ENCODE data around the gene RIMBP2.
A peak's percentile ranks its signal among the peaks of the same experiment; 100 is the strongest.

RIMBP2 gene

DNA sequence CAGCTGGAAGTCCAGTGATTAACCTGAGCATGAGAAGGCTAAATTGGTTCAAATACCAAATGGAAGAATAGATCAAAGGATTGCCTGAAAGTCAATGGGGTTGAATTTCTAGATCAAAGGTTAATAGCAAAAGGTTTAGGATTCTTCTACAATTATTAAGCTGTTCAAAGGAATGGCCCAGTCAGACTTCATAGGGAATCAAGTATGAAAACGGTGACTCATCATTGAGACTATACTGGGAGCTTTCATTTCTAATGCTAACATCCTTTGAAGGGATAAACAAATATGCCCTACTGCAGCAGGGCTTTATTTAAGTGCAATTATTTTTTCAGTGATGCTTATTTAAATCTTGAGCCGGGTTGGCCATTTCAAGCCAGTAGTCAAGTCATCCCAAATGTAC, 152.8 kb downstream of the RIMBP2 start:
- DNase-seq: no peak

DNA sequence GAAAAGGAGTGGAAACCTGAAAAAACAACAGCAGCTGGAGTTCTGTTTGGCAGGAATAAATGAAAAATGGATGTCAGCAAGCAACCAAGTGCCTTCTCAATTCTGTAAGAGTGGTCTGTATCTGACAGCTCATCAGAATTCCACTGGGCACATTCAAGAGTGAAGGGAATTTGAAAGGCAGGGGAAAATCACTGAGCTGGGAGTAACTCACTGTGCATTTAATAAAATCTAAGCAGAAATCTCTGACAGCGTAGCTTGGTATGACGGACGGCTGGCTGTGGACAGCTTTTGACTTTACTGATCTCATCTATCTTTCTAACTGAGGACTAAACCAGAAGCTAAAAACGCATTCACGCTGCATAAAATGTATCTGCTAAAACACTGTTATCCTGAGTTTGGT, 153.4 kb downstream of the RIMBP2 start:
- no peak for DNase-seq

DNA sequence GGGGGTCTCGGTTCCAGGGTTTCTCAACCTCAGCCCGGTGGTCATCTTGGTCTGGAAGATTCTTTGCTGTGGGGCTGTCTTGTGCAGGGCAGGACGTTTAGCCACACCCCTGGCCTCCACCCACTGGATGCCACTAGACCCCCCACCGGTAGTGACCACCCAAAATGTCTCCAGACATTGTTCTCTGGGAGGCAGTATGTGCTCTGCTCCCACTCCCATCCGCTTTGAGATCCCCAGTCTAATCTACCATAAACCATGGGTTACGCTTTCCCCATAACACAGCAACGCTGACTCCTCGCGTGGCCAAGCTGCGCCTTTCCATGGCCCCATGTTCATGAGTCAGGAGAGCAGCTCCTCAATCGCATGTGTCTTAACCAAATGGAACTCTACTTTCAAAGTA, 155.8 kb downstream of the RIMBP2 start:
- DNase-seq: no peak

DNA sequence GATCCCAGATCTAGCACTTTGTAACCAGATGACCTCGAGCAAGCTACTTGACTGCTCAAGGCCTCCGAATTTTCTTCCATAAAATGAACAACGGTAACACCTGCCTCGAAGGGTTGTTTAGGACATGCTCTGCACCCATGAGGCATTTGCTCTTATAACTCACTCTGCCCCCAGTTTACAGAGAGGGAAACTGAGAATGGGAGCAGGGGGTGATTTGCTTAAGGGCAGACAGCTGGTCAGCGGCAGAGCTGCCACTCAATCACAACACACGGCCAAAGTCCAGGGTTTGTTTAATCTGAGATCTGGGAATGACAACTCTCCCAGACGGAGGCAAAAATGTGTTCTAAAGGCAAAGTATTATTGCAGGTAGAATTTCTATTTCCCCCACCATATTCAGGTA, 156.3 kb downstream of the RIMBP2 start:
- no peak for DNase-seq

DNA sequence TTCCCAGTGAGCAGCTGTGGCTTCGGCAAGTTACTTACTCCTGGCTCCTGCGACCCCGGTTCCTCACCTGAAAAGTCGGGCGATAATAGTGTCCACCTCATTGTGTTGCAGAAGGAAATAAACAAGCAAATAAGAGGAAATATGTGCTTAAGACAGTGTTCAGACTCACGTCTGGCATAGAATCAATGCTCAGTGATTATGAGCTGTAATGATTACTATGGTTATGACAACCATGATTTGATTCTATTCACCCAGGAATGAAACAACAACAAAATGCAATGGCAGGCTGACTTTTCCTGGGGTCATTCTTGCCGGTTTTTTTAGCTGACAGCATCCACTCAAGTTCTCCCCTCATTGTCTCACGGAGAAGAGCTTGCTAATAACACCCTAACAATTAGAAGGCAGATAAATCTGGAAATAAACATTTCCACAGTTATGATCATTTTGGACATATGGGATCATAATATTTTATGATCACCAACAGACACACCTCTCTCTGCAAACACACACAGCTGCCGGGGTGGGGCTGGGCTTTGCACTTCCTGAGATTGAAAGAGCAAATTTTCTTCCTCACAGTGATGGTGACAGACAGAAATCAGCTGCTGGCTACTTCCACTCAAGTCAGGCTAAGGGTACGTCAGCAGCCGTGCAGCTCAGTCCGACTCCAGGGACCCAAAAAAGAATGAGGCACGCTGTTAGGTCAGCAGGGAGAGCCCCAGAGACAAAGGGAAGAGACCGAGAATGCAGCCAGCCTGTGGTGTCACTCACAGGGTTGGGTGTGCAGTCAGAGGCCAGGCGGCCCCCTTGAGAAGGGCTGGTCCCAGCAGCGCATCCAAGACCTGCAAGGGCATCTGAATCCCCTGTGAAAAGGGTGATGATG, 158.0 kb downstream of the RIMBP2 start:
- DNase-seq: no peak

DNA sequence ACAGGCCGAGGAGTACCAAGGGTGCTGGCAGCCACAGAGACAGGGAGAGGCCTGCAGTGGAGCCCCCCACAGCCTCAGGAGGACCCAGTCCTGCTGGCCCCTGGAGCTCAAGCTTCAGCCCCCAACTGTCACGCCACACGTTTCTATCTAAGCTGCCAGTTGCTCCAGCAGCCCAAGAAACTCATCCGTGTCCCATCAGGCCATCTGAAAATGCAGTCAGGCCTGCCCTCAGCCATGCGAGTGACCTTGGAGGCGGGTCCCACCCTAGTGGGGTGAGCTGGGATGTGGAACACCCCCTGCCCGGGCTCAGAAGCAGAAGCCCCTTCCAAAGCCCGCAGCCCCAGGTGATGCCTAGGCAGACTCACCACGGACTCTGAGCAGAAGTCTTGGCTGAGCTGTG, 158.9 kb downstream of the RIMBP2 start:
- DNase-seq: no peak

DNA sequence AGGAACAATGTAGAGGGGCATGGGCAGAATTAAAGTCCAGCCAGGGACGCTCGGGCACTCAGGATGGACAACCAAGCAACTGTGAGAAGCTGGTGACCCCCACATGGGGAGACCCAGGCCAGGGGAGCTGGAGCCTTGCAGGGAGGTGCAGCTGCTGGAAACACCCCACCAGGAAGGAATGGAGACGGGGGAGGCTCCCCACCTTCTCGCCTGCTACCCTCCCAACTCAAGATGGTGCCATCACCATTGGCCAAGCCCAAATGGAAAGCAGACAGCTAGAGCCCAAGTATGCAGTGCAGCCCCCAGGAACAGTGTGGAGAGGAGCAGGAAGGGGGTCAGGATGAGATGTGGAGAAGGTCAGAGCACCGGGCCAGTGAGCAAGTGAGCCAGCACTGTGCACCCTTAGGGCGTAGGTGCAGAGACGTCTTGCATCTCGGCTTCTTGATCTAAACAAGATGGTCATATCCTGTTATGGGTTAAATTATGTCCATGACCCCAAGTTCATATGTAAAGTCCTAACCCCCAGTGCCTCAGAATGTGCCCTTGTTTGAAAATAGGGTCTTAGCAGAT, 159.5 kb downstream of the RIMBP2 start:
- no peak for DNase-seq

DNA sequence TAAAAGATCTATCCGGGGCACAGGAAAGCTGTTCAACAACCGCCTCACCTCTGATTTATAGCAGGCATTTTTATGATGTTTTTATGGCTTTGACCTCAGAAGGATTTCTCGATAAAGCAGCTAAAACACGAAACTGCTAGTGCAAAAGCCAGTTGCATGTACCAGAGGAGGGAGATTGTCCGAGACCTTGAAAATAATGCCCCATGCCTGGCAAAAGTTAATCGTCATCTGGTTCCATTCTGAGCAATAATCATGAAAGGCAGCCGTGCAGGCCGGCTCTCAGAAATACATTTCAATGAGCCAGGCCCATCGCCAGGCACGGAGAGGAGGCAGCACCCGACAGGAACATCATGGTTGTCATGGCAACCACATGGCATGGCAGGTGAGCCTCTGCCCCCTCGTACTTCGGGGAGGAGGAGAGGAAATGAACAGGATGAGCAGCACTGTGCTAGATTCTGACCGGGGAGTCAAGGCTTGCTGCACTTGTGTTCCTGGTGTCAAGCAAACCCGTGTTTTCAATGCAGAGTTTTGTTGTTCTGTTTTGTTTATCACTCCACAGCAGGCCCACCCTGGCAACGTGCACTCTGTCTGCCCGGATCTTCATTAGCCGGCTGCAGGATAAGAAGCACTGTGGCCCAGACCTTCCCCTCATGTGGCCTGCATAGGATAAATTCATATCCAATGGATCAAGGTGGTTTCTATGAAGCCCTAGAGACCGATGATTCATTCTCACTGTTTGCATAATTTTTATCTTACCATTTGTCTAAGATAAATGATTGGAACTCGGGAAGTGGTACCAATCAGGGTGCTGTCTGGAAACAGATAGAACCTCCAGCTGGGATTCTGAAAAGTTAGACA, 160.2 kb downstream of the RIMBP2 start:
- DNase-seq: no peak

DNA sequence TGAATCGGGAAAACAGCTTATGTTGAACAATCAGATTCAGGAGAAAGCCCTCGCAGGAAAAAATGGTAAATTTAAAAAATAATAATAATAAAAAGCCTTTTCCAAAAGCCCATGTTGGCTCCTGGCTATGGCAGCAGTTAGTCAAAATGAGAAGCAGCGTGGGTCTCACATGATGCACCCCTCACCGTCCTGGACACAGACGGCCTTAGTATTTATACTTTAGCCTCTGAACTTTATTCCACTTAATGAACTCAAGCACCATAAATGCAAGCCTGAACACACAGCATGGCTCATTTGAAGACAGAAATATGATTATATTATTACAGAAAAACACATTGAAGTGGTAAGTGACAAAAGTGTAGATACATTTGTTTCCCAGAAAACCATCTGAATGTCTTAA, 160.9 kb downstream of the RIMBP2 start:
- DNase-seq: no peak

DNA sequence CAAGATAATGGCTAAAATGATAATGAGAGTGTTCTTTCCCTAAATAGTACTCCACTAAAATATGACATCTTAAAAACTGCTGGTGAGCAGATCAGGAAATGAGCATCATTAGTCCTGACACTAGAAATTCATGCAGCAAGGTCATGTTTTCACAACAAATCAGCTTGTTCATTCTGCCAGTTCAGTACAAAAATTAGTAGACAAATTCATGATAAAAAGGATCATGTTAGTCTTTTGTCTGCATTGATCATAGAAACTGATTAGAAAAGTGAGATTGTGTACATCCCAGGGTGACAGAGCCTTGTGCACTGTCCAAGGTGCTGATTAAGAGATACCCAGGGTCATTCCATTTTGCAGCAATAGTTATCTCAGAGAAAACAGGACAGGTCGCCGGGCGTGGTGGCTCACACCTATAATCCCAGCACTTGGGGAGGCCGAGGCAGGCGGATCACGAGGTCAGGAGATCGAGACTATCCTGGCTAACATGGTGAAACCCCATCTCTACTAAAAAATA, 163.6 kb downstream of the RIMBP2 start:
- peak; percentile 40 for DNase-seq

DNA sequence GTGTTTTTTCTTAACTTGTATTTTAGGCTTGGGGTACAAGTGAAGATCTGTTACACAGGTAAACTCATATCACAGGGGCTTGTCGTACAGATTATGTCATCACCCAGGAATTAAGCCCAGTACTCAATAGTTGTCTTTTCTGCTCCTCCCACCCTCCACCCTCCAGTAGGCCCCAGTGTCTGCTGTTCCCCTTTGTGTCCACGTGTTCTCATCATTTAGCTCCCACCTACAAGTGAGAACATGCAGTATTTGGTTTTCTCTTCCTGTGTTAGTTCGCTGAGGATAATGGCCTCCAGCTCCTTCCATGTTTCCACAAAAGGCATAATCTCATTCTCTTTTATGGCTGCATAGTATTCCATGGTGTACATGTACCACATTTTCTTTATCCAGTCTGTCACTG, 166.7 kb downstream of the RIMBP2 start:
- no peak for DNase-seq

DNA sequence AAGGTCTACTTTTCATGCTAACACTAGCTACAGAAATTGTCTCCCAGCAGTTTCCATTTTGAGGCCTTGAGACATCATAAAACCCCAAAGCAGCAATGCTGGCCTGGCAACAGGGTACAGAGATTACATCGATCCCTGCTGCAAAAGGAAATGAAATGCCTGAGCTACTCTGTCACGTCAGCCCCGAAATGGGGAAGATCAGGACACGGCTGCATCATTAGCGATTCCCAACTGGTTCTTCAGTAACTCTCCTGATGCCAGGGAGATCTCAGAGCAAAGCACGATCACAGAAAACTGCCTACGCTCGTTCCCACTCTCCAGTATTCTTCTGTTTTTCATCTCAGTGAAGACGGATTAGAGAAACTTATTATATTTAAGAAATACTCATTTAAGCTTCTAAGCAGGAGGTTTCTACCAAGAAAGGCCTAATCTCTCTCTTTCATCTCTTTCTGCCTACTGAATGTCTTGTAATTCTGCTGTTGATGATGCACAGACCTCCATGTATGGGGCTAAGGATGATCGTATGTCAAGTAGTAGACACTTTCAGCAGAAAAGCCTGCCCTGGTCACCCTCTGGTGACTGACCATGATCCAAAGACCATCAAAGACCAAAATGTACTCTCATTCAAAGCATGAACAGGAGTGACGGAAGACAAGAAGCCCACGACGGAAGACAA, 168.5 kb downstream of the RIMBP2 start:
- DNase-seq: no peak

DNA sequence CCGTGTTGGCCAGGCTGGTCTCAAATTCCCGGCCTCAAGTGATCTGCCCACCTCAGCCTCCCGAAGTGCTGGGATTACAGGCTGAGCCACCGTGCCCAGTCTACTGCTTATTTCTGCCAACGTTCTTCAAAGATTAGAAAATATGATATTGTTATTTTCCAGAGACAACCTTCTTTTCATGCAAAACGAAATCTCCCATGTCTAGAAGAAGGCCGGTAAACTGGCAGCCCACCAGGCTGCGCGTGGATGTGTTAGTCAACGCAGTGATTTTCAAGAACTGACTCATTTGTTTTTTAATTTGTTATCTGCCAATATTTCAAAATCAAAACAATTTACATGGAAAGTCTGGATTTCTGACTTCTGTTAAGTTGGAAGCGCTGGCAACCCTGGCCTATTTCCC, 169.6 kb downstream of the RIMBP2 start:
- DNase-seq: no peak

DNA sequence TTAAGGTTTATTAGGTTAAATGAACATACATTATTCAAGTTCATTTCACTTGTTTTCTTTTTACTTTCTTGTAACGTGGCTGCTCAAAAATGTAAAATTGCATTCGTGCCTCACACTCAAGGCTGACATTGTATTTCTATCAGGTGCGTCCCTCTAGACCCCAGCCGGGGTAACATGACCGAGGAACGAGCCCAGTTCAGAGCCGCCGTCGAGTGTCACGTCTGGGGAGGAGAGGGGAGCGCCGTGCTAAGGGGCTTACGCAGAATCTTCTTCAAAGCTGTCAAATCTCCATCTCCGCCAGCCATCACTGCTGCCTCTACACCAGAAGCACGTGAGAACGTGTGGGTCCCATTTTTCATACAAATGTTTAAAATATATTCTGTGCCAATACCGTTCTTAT, 170.6 kb downstream of the RIMBP2 start:
- DNase-seq: no peak

DNA sequence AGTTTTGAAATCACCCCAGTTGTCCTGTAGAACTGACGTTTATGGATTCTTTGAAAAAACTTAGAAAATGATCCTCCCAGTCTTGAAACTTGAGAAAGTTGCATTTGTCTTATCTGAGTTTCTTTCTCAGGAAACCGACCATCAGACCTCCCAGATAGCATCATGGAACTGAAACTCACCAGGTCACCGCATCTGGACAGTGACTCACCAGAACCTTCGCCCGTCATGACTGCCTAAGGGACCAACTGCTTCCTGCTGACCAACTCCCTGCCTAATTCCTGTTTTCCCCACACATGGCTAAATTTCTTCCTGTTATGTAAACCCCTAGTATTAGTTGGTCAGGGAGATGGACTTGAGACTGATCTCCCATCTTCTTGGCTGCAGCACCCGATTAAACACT, 175.7 kb downstream of the RIMBP2 start:
- DNase-seq: no peak

DNA sequence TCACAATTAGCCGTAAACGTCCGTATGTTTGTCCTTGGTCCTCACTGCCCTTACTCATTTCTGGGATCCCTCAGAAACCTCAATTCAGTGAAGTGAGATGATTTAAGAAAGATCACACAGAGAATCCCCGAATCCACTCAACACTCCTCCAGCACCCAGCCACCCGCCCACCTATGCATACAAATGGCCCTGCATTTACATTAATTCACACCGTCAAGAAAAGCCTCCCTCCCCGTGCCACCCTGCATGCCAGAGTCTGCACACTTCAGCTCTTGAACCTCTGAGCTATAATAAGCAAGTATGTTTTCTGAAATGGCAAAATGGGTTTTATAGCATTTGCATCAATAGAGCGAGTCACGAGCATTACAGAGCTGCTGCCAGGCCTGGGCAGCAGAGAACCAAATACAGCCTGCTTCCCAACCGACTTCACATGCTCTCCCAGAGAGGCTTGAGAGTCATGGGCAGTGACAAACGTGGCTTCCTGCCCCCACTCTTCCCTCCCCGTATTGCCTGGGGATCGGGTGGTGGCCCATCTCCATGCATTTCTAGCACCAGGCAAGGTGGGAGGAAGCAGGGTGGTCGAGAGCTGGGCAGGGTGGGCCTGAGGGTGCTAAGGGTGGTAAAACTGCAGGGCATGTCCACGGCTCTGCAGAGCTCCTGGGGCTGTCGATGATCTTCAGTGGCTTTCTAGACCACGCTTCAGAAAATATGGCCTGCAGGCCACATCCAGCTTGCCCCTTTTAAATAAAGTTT, 177.6 kb downstream of the RIMBP2 start:
- no peak for DNase-seq

DNA sequence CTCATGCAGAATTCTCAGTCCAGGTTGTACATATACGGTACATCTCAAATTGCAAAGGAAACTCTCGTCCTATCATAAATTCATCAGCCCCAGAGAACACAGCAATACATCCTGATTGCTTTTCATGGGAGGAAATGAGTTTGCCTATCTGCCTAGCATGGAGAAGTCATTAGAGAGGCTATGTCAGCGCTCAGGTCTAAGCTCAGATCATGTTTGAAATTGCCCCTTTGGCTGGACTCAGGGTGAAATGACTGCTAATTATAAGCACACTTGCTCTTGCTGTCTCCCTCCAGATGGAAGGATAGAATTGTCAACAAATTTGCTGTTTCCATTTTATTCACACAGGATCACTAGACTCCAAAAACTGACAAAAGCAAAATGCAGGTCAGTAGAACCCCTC, 178.4 kb downstream of the RIMBP2 start:
- no peak for DNase-seq

DNA sequence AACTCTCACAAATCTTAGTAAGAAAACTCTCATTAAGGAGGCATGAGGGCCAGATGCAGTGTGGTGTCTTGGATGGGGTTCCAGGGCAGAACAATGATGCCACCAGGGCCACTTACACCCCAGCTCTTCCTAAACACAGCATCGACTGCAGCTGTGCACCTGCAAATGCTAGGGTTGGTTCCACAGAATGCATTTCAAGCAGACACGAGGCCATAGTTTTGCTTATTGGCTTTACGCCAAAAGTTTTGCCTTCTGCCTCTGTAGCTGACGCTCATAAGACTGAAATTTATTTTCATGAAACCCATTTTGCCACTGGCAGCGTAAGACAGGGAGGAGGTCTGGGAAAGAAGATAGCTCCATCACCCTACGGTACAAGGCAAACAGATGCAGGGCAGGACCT, 179.0 kb downstream of the RIMBP2 start:
- DNase-seq: no peak

DNA sequence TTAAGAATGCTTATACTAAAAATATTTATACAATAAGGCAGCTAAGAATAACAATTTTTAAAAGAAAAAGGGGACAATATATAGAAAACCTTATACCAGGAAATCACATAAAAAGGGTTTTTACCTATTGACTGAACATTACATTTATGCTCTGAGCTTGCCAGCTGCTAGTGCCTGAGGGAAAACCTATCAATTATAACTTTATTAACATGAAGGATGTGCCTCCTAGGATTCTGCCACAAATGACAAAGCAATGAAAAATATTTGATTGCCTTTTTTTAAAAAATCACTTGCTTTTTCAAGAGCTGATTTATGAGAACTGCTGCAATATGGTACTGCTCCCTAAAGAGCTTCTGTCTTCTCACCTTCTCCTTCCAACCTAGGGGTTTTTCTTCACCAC, 185.7 kb downstream of the RIMBP2 start:
- DNase-seq: no peak

DNA sequence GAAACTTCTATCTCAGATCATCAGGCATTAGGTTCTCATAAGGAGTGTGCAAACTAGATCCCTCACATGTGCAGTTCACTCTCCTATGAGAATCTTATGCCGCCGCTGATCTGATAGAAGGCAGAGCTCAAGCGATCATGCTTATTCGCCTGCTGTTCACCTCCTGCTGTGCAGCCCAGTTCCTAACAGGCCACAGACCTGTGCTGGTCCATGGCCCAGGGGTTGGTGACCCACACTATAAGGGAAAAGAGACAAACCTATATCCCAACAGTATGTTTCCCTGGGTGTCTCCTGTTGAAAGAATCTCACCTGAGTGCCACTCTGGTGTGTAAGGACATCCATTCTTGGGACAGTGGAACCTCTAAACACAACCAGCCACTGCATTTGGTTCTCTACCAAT, 186.3 kb downstream of the RIMBP2 start:
- DNase-seq: no peak

DNA sequence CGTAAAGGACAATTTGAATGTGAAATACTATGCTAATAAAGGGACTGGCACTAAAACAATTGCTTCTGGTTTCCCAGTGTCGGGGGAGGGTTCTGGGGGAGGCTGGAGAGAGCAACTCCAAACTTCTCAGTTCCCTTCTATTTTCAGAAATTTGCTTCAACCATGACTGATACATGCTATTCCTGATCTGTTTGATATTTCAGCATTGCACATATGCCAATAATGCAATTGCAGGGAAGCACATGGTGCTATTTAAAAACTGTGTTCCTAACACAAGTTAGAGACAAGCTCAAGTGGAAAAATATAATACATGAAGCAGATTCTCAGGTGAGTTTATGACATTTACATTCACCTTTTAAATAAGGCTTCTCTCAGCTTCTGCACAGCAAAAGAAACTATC, 188.9 kb downstream of the RIMBP2 start:
- DNase-seq: no peak

DNA sequence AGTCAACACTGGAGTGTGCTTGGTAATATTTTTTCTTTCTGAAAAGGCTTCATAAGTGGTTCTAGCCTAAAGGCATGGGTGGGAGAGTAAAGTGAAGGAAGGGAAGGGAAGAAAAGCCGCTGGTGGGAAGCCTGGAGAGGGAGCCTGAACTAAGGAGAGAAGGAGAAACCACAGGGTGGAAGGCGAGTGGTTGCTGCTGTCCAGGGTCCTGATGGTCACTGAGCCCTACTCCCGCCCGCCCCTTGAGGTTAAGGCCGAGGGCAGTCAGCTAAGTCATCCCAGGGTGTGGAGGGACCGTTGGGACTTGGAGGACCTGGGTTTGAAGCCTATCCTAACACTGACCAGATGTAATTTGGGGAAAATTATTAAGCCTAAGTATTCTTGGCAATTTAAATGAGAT, 189.3 kb downstream of the RIMBP2 start:
- DNase-seq: peak; percentile 46
